ENCODE results near the gene CD244. TPM values are rescaled to one million over a fixed set of nuclear protein-coding genes. Genes with fewer than 3 reads are reported as not detected.

CD244 gene
- total and polyA plus RNA-seq, 7 donors: 0.03 to 0.63 (median 0.09) TPM; not detected in 3

DNA sequence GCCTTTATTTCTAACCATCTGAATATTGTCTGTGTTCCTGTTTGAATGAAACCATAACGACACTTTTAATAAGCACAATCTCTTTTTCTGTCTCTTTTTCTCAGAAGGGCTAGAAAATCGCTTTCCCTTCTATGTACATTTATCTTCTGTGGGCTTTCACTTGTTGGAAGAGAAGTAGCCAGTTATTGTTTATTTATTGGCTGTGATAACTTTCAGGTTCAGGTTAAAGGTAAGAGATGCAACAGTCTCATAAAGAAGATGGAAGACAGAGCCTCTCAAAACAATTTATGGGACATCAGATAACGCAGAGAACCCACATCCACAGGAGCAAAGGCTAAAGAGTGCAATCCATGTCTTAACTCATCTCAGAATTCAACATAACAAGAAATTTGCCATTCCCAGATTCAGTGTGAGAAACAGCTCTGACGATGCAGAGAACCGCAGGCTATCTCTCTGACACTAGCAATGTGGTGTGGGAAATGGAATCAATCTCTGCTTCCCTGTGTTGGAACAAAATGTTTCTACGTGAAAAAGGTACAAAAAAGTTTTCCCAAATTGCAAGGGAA lies 4.1 kb upstream of the CD244 start:
- Histone ChIP-seq H3K36me3 (ENCODE audit: insufficient read depth in 1 of 2, low read depth in 1 of 2) (no peaks in the 10 kb centered on the region), H3K27ac (no peak overlapping the region), H3K4me1 (no peaks in the 10 kb centered on the region), H3K27me3 (ENCODE audit: insufficient read depth in 3 of 3, low read length in 2 of 3) (no peaks in the 10 kb centered on the region), H3K9me3 (no peaks in the 10 kb centered on the region), H3K4me3 (no peak overlapping the region)
- TF ChIP-seq, protein P1, sequence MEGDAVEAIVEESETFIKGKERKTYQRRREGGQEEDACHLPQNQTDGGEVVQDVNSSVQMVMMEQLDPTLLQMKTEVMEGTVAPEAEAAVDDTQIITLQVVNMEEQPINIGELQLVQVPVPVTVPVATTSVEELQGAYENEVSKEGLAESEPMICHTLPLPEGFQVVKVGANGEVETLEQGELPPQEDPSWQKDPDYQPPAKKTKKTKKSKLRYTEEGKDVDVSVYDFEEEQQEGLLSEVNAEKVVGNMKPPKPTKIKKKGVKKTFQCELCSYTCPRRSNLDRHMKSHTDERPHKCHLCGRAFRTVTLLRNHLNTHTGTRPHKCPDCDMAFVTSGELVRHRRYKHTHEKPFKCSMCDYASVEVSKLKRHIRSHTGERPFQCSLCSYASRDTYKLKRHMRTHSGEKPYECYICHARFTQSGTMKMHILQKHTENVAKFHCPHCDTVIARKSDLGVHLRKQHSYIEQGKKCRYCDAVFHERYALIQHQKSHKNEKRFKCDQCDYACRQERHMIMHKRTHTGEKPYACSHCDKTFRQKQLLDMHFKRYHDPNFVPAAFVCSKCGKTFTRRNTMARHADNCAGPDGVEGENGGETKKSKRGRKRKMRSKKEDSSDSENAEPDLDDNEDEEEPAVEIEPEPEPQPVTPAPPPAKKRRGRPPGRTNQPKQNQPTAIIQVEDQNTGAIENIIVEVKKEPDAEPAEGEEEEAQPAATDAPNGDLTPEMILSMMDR (IDR thresholded peaks at IDR 0.05): no peak
- intact Hi-C loops (cut with DNase I): no loop called here
- 68 to 74% (median 70%) methylated on average over 6 of the region's 6 CpGs for WGBS, 3 donors
- ATAC-seq (no peak), DNase-seq (no peak)

DNA sequence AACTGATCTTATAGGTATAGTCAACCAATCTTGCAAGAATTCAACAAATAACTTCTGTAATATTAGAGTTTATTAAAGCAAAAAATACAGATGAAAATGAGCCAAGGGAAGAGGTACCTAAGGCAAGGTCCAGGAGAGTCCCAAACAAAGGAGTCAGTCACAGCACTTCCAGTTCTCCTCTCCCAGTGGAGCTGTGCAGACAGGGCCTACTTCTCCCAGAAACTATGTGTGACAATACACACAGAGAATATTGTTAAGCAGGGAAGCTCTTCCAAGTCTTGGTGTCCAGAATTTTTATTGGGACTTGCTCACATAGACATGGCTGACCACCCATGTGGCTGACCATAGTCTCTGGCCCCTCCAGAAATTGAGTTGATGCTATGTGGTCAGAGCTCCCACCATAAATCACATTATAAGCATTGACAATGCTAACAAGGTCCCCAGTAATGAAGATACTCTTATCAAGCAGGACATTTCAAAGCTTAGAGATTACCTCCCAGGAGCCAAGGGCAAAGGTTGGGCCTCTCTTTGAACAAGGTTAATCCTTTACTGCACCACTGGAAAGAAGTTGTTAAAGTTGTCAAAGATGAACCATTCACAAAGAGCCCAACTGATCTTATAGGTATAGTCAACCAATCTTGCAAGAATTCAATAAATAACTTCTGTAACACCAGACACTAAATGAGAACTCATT lies 3.5 kb upstream of the CD244 start:
- ATAC-seq (no peak), DNase-seq (no peak)
- Histone ChIP-seq H3K36me3 (ENCODE audit: insufficient read depth in 1 of 2, low read depth in 1 of 2) (no peaks in the 10 kb centered on the region), H3K27ac (no peak overlapping the region), H3K4me3 (no peak overlapping the region), H3K9me3 (no peaks in the 10 kb centered on the region), H3K4me1 (no peaks in the 10 kb centered on the region), H3K27me3 (ENCODE audit: insufficient read depth in 3 of 3, low read length in 2 of 3) (no peaks in the 10 kb centered on the region)
- TF ChIP-seq, protein P1 (IDR thresholded peaks at IDR 0.05): no peak
- intact Hi-C loops (cut with DNase I): no loop called here

DNA sequence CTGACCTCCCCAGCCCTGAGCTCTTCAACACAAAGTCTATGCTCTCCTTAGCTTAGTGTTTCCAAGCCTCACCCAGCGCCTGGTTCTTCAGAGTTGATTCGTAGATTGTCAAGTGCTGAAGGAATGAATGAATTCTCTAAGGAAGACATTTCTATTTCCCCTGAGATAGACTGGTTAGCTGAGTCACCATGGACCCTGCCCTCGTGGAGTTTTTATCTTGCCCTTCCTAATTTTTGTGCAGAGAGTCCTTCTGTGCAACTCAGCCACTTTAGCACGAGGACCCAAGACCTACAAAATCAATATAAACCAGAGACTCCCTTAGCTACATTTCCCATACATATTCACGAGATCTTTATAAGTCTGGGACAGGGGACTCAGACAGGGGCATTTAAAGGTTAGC lies 2.6 kb upstream of the CD244 start:
- DNase-seq (no peak), ATAC-seq (no peak)
- Histone ChIP-seq H3K9me3 (no peaks in the 10 kb centered on the region), H3K27ac (no peak overlapping the region), H3K4me3 (no peak overlapping the region), H3K4me1 (no peaks in the 10 kb centered on the region), H3K27me3 (ENCODE audit: insufficient read depth in 3 of 3, low read length in 2 of 3) (peaks cover 0 to 2% (median 0%) of the 10 kb centered on the region in 3 donors), H3K36me3 (ENCODE audit: insufficient read depth in 1 of 2, low read depth in 1 of 2) (no peaks in the 10 kb centered on the region)
- TF ChIP-seq, protein P1 (IDR thresholded peaks at IDR 0.05): no peak
- intact Hi-C loops (cut with DNase I): no loop called here
- 78 to 86% (median 79%) methylated on average over 5 of the region's 5 CpGs for WGBS, 3 donors

DNA sequence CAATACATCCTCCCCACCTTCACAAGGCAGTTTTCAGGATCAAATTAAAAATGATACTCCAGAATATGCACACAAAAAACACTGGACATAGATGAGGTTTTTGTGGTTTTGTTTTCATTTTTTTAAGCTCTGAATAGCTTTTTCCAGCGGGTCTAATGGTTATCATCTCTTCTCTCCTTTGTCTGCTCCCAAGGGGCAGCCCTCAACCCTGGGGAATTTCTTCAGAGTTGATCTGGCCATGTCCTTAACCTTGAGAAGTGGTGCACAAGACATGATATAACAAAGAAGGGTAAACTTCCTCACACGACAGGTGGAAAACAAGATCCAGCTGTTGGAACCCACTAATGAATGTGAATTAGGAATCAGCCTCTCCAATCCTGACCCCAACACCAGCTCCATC lies 1.5 kb upstream of the CD244 start:
- DNase-seq: no peak
- Histone ChIP-seq H3K9me3 (no peaks in the 10 kb centered on the region), H3K4me3 (no peak overlapping the region), H3K4me1 (no peaks in the 10 kb centered on the region), H3K27ac (no peak overlapping the region), H3K36me3 (ENCODE audit: insufficient read depth in 1 of 2, low read depth in 1 of 2) (no peaks in the 10 kb centered on the region), H3K27me3 (ENCODE audit: insufficient read depth in 3 of 3, low read length in 2 of 3) (peaks cover 0 to 2% (median 0%) of the 10 kb centered on the region in 3 donors)
- TF ChIP-seq, protein P1 (IDR thresholded peaks at IDR 0.05): no peak
- 64 to 82% (median 73%) methylated on average over 2 of the region's 2 CpGs for WGBS, 3 donors
- no peak for ATAC-seq
- intact Hi-C loops (cut with DNase I): no loop called here

DNA sequence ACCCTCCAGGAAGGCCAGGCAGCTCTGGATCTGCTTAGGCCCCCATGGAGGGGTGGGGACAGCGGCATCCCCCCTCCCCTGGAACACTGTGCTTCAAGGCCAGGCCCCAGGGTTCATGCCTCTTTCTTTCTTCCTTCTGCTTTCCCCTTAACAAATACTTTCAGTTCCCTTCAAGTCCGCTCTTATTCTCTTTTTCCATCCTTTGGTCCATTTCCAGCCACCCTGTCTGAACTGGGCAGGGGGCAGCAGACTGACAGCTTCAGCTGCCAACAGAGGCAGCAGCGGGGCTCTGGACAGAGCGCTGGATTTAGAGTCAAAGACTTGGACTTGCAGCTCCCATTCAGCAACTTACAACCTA lies 1.1 kb upstream of the CD244 start:
- intact Hi-C loops (cut with DNase I): no loop called here
- H3K4me1 ChIP-seq: no peaks in the 10 kb centered on the region
- WGBS, 3 donors: 67 to 79% (median 73%) methylated on average over 4 of the region's 4 CpGs
- H3K27ac ChIP-seq: no peak overlapping the region
- peaks cover 0 to 2% (median 0%) of the 10 kb centered on the region in 3 donors for H3K27me3 ChIP-seq (ENCODE audit: insufficient read depth in 3 of 3, low read length in 2 of 3)
- H3K9me3 ChIP-seq: no peaks in the 10 kb centered on the region
- DNase-seq: no peak
- H3K36me3 ChIP-seq (ENCODE audit: insufficient read depth in 1 of 2, low read depth in 1 of 2): no peaks in the 10 kb centered on the region
- TF ChIP-seq, protein P1 (IDR thresholded peaks at IDR 0.05): no peak
- ATAC-seq: no peak
- no peak overlapping the region for H3K4me3 ChIP-seq

All from psoas muscle (tissue), 8 donors.